ENCODE results near the gene MB. TPM values are rescaled to one million over a fixed set of nuclear protein-coding genes. Genes with fewer than 3 reads are reported as not detected.

Gene MB
- total and polyA plus RNA-seq, 5 donors, result 7,621 to 14,884 (median 10,770) TPM

- intact Hi-C loops (cut with DNase I), result no loop called here
- no peak for DNase-seq
- Histone ChIP-seq H3K9me3 (ENCODE audit: control insufficient read depth, low read length) (no peaks in the 10 kb centered on the region), H3K27ac (ENCODE audit: low read length) (no peak overlapping the region), H3K4me1 (ENCODE audit: control insufficient read depth, insufficient read depth, low read length) (peaks cover 5% of the 10 kb centered on the region), H3K27me3 (ENCODE audit: control insufficient read depth, insufficient read depth) (no peaks in the 10 kb centered on the region), H3K4me3 (ENCODE audit: low read length) (no peak overlapping the region)
- 85% methylated on average over 8 of the region's 8 CpGs for WGBS
- ATAC-seq, result no peak
These were observed 44.6 kb downstream of the MB start for GRCh38 chr22:35572556-35572955.

DNA sequence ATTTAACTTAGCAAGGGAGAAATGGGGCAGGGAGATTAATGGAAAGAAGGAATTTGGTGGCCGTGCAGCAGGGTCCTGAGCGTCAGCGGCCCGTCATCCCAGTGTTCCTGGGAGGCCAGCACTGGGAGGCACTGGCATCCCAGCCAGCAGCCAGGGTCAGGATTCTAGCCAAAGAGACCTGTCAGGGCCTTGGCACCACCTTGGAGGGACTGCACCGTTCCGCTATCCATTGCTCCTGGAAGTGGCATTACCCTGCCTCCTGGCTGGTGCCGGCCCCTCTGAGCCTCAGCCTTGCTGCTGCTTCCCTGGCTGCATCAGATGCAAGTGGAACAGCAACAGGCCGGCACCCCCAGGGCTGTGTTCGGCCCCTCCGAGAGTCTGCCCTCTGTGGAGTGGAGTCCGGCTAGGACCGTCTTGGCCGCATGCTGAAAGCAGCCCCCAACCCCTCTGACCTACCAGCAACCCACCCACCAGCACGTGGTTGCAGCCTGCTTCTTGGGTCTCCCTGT, 46.4 kb downstream of the MB start:
- peak in 1 of 3 donors; percentile 20 for DNase-seq
- WGBS, result 87% methylated on average over 14 of the region's 14 CpGs

GRCh38 chr22:35569916-35570315, 47.2 kb downstream of the MB start:
- H3K9me3 ChIP-seq (ENCODE audit: control insufficient read depth, low read length), result no peaks in the 10 kb centered on the region
- ATAC-seq, result no peak
- intact Hi-C loops (cut with DNase I), result no loop called here
- H3K27ac ChIP-seq (ENCODE audit: low read length), result no peak overlapping the region
- peak in 1 of 3 donors; percentile 37 for DNase-seq
- no peaks in the 10 kb centered on the region for H3K27me3 ChIP-seq (ENCODE audit: control insufficient read depth, insufficient read depth)
- H3K4me3 ChIP-seq (ENCODE audit: low read length), result no peak overlapping the region
- 95% methylated on average over 13 of the region's 13 CpGs for WGBS
- H3K4me1 ChIP-seq (ENCODE audit: control insufficient read depth, insufficient read depth, low read length), result peaks cover 5% of the 10 kb centered on the region

More for the DNA sequence above, 46.4 kb downstream of the MB start:
- H3K27me3 ChIP-seq (ENCODE audit: control insufficient read depth, insufficient read depth), result no peaks in the 10 kb centered on the region
- H3K9me3 ChIP-seq (ENCODE audit: control insufficient read depth, low read length), result no peaks in the 10 kb centered on the region
- H3K4me1 ChIP-seq (ENCODE audit: control insufficient read depth, insufficient read depth, low read length), result peaks cover 5% of the 10 kb centered on the region
- H3K4me3 ChIP-seq (ENCODE audit: low read length), result no peak overlapping the region
- no peak overlapping the region for H3K27ac ChIP-seq (ENCODE audit: low read length)
- no peak for ATAC-seq
- intact Hi-C loops (cut with DNase I), result no loop called here

DNA sequence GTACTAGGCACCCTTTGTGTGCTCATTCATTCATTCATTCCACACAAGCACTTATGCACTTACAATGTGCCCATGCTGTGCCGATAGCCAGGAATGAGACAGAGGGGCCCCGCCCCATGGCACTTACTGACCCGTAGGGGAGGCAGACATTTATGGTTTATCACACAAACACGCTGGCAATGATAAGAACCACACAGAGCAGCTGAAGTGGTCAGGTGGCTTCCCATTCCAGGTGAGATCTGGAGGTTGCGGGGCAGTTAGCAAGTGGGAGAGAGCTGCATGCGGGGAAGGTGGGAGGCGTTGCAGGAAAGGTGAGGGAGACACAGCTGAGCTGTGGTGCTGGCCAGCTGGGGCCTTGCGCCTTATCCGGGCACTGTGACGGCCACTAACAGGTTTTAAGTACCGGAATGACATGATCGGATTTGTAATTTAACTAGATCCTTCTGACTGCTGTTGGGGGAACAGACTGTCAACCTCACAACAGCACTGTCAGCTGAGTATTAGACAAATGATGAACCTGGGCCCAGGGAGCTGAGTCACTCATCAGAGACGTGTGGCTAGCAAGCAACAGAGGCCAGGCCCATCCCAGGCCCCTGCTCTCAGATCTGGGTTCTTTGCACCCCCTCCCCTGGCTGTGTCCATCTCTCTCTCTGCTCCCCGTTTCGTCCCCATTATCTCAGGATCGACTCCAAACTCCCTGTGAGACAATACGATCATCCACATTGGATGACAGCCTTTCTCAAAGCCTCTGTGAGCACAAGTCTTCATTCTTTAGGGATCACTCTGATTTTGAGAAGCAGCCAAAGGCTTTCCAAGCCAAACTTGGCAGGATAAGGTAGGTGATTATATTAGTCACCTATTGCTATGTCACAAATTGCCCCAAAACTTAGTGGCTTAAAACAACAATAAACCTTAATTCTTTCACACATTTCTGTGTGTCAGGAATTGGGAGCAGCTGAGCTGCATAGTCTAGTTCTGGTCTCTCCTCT, 48.1 kb downstream of the MB start:
- ATAC-seq (peak in 1 of 2 donors; percentile 39), DNase-seq (peak in 1 of 3 donors; percentile 10)
- no peaks in the 10 kb centered on the region for H3K9me3 ChIP-seq (ENCODE audit: control insufficient read depth, low read length)
- H3K4me3 ChIP-seq (ENCODE audit: low read length), result no peak overlapping the region
- no peaks in the 10 kb centered on the region for H3K27me3 ChIP-seq (ENCODE audit: control insufficient read depth, insufficient read depth)
- WGBS, result 63% methylated on average over 17 of the region's 17 CpGs
- H3K4me1 ChIP-seq (ENCODE audit: control insufficient read depth, insufficient read depth, low read length), result peaks cover 8% of the 10 kb centered on the region
- no peak overlapping the region for H3K27ac ChIP-seq (ENCODE audit: low read length)
- intact Hi-C loops (cut with DNase I), result no loop called here

DNA sequence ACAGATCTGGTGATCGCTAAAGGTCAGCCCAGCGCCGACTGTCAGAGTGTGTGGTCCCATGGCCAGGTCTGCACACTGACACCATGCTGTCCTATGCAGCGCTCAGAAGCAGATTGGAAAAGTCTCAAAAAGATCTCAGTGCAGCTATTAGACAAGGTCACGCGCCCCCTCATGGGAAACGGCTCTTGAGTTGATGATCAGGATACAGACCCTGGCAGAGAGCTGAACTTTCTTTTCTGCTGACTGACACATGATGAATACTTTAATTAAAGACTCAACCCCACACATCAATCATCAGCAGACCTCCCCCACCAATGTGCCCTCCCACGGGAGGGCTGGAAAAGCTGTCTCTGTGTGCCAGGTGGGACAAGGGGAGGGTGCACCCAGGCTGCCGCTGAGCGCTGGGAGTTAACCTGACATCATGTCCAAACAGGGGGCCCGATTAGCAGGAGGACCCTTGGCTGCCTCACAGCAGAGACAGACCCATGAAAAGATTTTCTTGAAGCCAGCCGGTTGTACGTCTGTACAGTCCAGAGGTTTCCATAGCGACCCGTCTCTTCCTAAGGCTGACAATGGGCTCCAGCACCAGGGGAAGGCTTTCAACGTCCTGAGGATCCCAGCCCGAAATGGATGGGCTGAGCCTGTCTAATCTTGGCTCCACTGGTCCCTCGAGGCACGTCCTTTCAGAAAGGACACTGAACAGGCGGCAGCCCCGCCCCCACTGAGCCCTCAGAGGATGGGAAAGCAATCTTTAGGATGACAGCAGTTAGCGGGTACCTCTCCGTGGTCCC, 49.6 kb downstream of the MB start:
- Histone ChIP-seq H3K27me3 (ENCODE audit: control insufficient read depth, insufficient read depth) (no peaks in the 10 kb centered on the region), H3K4me3 (ENCODE audit: low read length) (no peak overlapping the region), H3K9me3 (ENCODE audit: control insufficient read depth, low read length) (no peaks in the 10 kb centered on the region), H3K27ac (ENCODE audit: low read length) (no peak overlapping the region), H3K4me1 (ENCODE audit: control insufficient read depth, insufficient read depth, low read length) (peaks cover 8% of the 10 kb centered on the region)
- WGBS, result 50% methylated on average over 23 of the region's 23 CpGs
- DNase-seq (peak in 1 of 3 donors; percentile 74), ATAC-seq (peak in 1 of 2 donors; percentile 9)
- intact Hi-C loops (cut with DNase I), result no loop called here

DNA sequence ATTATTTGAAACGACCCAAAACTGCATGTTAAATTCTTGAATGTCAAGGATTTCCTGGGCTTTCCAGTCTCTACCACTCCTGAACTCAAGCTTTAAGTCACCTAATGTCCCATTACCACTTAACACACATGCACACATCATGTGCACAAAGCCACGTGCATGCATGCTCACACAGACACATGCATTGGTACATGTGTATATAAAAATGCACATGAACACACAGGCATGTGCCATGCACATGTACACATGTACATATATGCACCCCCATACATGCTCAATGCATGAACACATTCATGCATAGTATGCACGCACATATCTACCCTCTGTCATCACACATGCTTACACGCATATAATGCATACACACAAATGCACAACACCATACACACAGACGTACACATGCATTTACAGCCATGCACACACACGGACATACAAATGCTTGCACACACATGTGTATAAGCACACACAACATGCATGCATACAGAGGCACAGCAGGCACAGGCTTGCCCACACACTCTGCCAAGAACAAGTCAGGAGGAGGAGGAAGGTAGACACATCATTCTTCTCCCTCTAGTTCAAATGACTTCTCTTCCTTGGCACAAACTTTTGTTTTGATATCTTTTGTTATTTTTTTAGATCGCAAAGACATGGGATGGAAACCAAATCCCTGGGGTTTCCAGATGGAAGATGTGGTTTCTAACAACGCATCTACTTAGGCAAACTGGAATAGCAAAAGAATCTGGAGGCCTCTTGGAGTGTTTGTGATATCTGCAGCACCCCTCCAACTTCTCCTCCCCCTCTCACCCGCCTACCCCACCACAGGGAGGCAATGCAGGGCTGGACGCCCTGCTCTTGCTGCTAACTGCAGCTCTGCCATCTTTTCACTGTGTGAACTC, 51.9 kb downstream of the MB start:
- 61% methylated on average over 10 of the region's 10 CpGs for WGBS
- H3K27ac ChIP-seq (ENCODE audit: low read length), result no peak overlapping the region
- no peaks in the 10 kb centered on the region for H3K9me3 ChIP-seq (ENCODE audit: control insufficient read depth, low read length)
- no peaks in the 10 kb centered on the region for H3K27me3 ChIP-seq (ENCODE audit: control insufficient read depth, insufficient read depth)
- peaks cover 8% of the 10 kb centered on the region for H3K4me1 ChIP-seq (ENCODE audit: control insufficient read depth, insufficient read depth, low read length)
- no peak overlapping the region for H3K4me3 ChIP-seq (ENCODE audit: low read length)
- ATAC-seq (no peak), DNase-seq (peak in 1 of 3 donors; percentile 14)
- intact Hi-C loops (cut with DNase I), result no loop called here

DNA sequence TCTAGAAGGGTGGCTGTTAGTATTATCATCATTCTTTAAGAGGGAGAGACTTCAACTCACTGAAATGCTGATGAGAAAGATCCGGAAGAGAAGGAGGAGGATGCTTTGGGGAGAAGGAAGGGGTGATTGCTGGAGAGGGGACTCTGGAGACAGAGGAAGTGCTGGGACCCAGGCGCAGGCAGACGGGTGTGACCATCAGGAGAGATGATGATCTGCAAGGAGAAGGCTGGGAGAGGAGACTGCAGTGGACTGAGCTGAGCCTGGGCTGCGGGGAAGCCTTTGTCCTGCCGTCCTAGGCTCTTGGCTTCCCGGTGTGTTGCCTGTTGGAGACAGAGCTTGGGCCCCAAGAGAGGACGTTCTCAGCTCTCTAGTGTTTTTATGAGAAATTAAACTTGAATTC, 53.9 kb downstream of the MB start:
- H3K27ac ChIP-seq (ENCODE audit: low read length), result no peak overlapping the region
- intact Hi-C loops (cut with DNase I), result no loop called here
- WGBS, result 49% methylated on average over 7 of the region's 7 CpGs
- H3K4me3 ChIP-seq (ENCODE audit: low read length), result no peak overlapping the region
- no peaks in the 10 kb centered on the region for H3K27me3 ChIP-seq (ENCODE audit: control insufficient read depth, insufficient read depth)
- H3K9me3 ChIP-seq (ENCODE audit: control insufficient read depth, low read length), result no peaks in the 10 kb centered on the region
- ATAC-seq (no peak), DNase-seq (peak in 1 of 3 donors; percentile 28)
- H3K4me1 ChIP-seq (ENCODE audit: control insufficient read depth, insufficient read depth, low read length), result peaks cover 3% of the 10 kb centered on the region

DNA sequence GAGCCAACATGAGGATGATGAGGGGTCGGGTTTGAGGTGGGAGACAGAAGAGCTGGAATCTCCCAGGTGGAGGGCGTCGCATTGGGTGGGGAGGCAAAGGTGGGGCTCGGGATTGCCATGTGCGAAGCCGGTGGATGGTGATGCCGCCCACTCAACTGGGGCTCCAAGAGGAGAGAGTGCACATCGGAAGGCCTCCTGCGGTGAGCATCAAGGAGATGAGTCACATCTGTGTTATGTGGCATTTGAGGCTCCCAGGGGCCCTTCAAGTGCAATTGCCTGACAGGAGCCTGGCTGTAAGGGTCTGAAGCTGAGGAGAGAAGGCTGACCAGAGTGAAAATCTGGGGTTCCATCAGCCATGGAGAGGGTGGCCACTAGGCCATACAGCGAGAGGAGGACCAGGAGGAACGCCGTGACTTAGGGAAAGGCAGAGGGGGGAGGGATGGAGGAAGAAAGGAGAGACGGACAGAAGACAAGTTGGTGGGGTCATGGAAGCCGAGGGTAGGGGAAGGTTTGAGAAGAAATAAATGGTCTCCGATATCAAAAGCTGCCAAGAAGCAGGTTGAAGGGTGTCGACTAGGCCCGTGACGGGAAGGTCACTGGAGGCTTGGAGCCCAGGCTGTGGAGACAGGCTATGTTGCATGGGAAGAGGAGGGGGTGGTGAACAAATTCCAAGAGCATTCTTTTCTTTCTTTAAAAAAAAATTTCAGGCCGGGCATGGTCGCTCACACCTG, 55.2 kb downstream of the MB start:
- intact Hi-C loops (cut with DNase I), result no loop called here
- no peaks in the 10 kb centered on the region for H3K27me3 ChIP-seq (ENCODE audit: control insufficient read depth, insufficient read depth)
- no peak overlapping the region for H3K4me3 ChIP-seq (ENCODE audit: low read length)
- DNase-seq, result peak in 1 of 3 donors; percentile 16
- no peak overlapping the region for H3K27ac ChIP-seq (ENCODE audit: low read length)
- no peak for ATAC-seq
- H3K4me1 ChIP-seq (ENCODE audit: control insufficient read depth, insufficient read depth, low read length), result peaks cover 3% of the 10 kb centered on the region
- no peaks in the 10 kb centered on the region for H3K9me3 ChIP-seq (ENCODE audit: control insufficient read depth, low read length)
- WGBS, result 90% methylated on average over 20 of the region's 20 CpGs

- ATAC-seq, result no peak
- Histone ChIP-seq H3K27me3 (ENCODE audit: control insufficient read depth, insufficient read depth) (no peaks in the 10 kb centered on the region), H3K9me3 (ENCODE audit: control insufficient read depth, low read length) (no peaks in the 10 kb centered on the region), H3K4me3 (ENCODE audit: low read length) (no peak overlapping the region), H3K4me1 (ENCODE audit: control insufficient read depth, insufficient read depth, low read length) (peaks cover 3% of the 10 kb centered on the region), H3K27ac (ENCODE audit: low read length) (no peak overlapping the region)
- WGBS, result 88% methylated on average over 1 of the region's 1 CpG
- DNase-seq, result no peak
- intact Hi-C loops (cut with DNase I), result no loop called here
These were observed 56.3 kb downstream of the MB start for GRCh38 chr22:35560824-35561223.

DNA sequence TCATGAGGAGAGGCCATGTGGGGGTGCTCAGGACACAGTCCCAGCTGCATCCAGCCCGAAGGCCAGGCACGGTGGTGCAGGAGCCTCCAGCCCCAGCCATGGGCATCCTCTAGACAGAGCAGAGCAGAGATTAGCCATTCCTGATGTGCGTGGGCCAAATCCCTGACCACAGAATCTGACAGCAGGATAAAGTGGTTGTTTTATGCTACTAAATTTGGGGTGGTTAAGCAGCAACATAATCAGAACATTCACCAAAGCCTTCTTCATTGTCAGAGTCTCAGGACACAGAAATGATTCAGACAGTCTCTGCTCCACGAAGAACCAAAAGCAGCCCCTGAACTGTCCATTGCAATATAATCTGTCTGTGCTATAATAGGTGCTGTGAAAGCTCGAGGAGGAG, 56.8 kb downstream of the MB start:
- DNase-seq, result no peak
- H3K9me3 ChIP-seq (ENCODE audit: control insufficient read depth, low read length), result no peaks in the 10 kb centered on the region
- intact Hi-C loops (cut with DNase I), result no loop called here
- no peak overlapping the region for H3K27ac ChIP-seq (ENCODE audit: low read length)
- H3K4me3 ChIP-seq (ENCODE audit: low read length), result no peak overlapping the region
- WGBS, result 67% methylated on average over 5 of the region's 5 CpGs
- H3K4me1 ChIP-seq (ENCODE audit: control insufficient read depth, insufficient read depth, low read length), result peaks cover 3% of the 10 kb centered on the region
- no peak for ATAC-seq
- no peaks in the 10 kb centered on the region for H3K27me3 ChIP-seq (ENCODE audit: control insufficient read depth, insufficient read depth)
